ENCODE results near the gene MRPL10.

The MRPL10 gene

GRCh38 chr17:47860386-47860785, 29.0 kb upstream of the MRPL10 start:
- DNase-seq (ENCODE audit: low read depth, low spot score): no peak

- no peak for DNase-seq (ENCODE audit: low read depth, low spot score)
Measured at GRCh38 chr17:47857551-47858455, 26.5 kb upstream of the MRPL10 start.

GRCh38 chr17:47856830-47857229, 25.5 kb upstream of the MRPL10 start:
- no peak for DNase-seq (ENCODE audit: low read depth, low spot score)

GRCh38 chr17:47855737-47856136, 24.4 kb upstream of the MRPL10 start:
- no peak for DNase-seq (ENCODE audit: low read depth, low spot score)

- no peak for DNase-seq (ENCODE audit: low read depth, low spot score)
Measured at GRCh38 chr17:47853616-47854015, 22.3 kb upstream of the MRPL10 start.

GRCh38 chr17:47852113-47852949, 21.0 kb upstream of the MRPL10 start:
- no peak for DNase-seq (ENCODE audit: low read depth, low spot score)

GRCh38 chr17:47851764-47852112, 20.4 kb upstream of the MRPL10 start:
- no peak for DNase-seq (ENCODE audit: low read depth, low spot score)

- DNase-seq (ENCODE audit: low read depth, low spot score): peak; percentile 11
Measured at GRCh38 chr17:47850692-47851573, 19.6 kb upstream of the MRPL10 start, which contains the start of gene SP6. Gene SP6, minus strand, starts transcription at chr17:47851163. Its CDS starts 2,734 bp downstream, at chr17:47848429.

GRCh38 chr17:47850373-47850691, 19.0 kb upstream of the MRPL10 start:
- DNase-seq (ENCODE audit: low read depth, low spot score): no peak

- DNase-seq (ENCODE audit: low read depth, low spot score): no peak
Measured at GRCh38 chr17:47848198-47848513, 16.8 kb upstream of the MRPL10 start.

- no peak for DNase-seq (ENCODE audit: low read depth, low spot score)
Measured at GRCh38 chr17:47847341-47848197, 16.2 kb upstream of the MRPL10 start.

GRCh38 chr17:47846716-47847340, 15.5 kb upstream of the MRPL10 start:
- no peak for DNase-seq (ENCODE audit: low read depth, low spot score)

GRCh38 chr17:47845716-47846075, 14.4 kb upstream of the MRPL10 start:
- no peak for DNase-seq (ENCODE audit: low read depth, low spot score)

GRCh38 chr17:47844814-47845715, 13.7 kb upstream of the MRPL10 start:
- DNase-seq (ENCODE audit: low read depth, low spot score): no peak

GRCh38 chr17:47844227-47844626, 12.9 kb upstream of the MRPL10 start:
- DNase-seq (ENCODE audit: low read depth, low spot score): no peak

GRCh38 chr17:47843391-47843730, 12.0 kb upstream of the MRPL10 start:
- DNase-seq (ENCODE audit: low read depth, low spot score): no peak

- no peak for DNase-seq (ENCODE audit: low read depth, low spot score)
Measured at GRCh38 chr17:47841488-47842291, 10.3 kb upstream of the MRPL10 start.

- DNase-seq (ENCODE audit: low read depth, low spot score): peak; percentile 65
Measured at GRCh38 chr17:47840742-47841487, 9.6 kb upstream of the MRPL10 start, which contains the start of gene SCRN2. Gene SCRN2, minus strand, starts transcription at chr17:47841273. Its CDS starts 430 bp downstream, at chr17:47840843.

Data from activated CD4-positive, CD25-positive, alpha-beta regulatory T cell treated with anti-CD3 and anti-CD28 coated beads, Interleukin-2, amount 50 U/mL, for 16 hours (primary cell).